Panc1 (cell line): ENCODE results near the gene OAS2.

Experiments
- POLR2AphosphoS5 ChIP-seq: IDR thresholded peaks from 2 replicates; pipeline ENCODE4 v1.6.1; 2012; ENCODE audit warnings: mild to moderate bottlenecking, low read depth, low read length, moderate library complexity
- SIN3A ChIP-seq: IDR thresholded peaks from 2 replicates; pipeline ENCODE4 v1.6.1; 2012; ENCODE audit warnings: low read depth, mild to moderate bottlenecking, low read length, moderate library complexity, borderline replicate concordance; ENCODE audit not compliant: insufficient read depth
- TF ChIP-seq, protein P1 (sequence below): fragments of 450-650 bp; IDR thresholded peaks from 2 replicates; pipeline ENCODE4 v1.5.1; 2017; ENCODE audit warnings: mild to moderate bottlenecking

- TF ChIP-seq SIN3A, result no peak
- TF ChIP-seq, protein P1, sequence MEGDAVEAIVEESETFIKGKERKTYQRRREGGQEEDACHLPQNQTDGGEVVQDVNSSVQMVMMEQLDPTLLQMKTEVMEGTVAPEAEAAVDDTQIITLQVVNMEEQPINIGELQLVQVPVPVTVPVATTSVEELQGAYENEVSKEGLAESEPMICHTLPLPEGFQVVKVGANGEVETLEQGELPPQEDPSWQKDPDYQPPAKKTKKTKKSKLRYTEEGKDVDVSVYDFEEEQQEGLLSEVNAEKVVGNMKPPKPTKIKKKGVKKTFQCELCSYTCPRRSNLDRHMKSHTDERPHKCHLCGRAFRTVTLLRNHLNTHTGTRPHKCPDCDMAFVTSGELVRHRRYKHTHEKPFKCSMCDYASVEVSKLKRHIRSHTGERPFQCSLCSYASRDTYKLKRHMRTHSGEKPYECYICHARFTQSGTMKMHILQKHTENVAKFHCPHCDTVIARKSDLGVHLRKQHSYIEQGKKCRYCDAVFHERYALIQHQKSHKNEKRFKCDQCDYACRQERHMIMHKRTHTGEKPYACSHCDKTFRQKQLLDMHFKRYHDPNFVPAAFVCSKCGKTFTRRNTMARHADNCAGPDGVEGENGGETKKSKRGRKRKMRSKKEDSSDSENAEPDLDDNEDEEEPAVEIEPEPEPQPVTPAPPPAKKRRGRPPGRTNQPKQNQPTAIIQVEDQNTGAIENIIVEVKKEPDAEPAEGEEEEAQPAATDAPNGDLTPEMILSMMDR, result peak; percentile 33
- TF ChIP-seq POLR2AphosphoS5, result no peak
These were observed 23.8 kb downstream of the OAS2 start for GRCh38 chr12:113002155-113002554.
